T-helper 2 cell treated with Interferon-gamma antibody and Interleukin-4, amounts not matched to agents 5 μg/mL and 100 μg/mL, for 36 hours (primary cell): ENCODE measurements around the gene PTPA.

Experiments
- DNase-seq: peaks from one replicate; pipeline ENCODE4 v3.0.0; 2021; ENCODE audit warnings: low spot score
- H3K27ac Mint-ChIP-seq: one replicate; pipeline ENCODE4 v1.8.0; 2021; ENCODE audit warnings: mild to moderate bottlenecking, mixed read lengths
- H3K27me3 Mint-ChIP-seq: one replicate; pipeline ENCODE4 v1.8.0; 2021; ENCODE audit warnings: low read depth, mixed read lengths
- H3K36me3 Mint-ChIP-seq: one replicate; pipeline ENCODE4 v1.8.0; 2021; ENCODE audit warnings: low read depth, mixed read lengths
- H3K4me1 Mint-ChIP-seq: one replicate; pipeline ENCODE4 v1.8.0; 2021; ENCODE audit warnings: low read depth, mixed read lengths
- H3K4me3 Mint-ChIP-seq: one replicate; pipeline ENCODE4 v1.8.0; 2022; ENCODE audit warnings: mild to moderate bottlenecking, moderate library complexity, mixed read lengths
- H3K9me3 Mint-ChIP-seq: one replicate; pipeline ENCODE4 v1.8.0; 2021; ENCODE audit warnings: mixed read lengths

The PTPA gene

GRCh38 chr9:129110740-129111527 is at the start of gene PTPA, which contains the start of gene CRAT:
PTPA (plus strand) TSS chr9:129111415; CDS start chr9:129111601, 186 bp downstream.
CRAT (minus strand) TSS chr9:129110793; CDS start chr9:129110509, 284 bp downstream.
- Mint-ChIP-seq H3K4me1 (peaks cover 26% of the 10 kb centered on the region), H3K4me3 (peak within 1 kb of the TSS; percentile 97), H3K9me3 (no peaks in the 10 kb centered on the region), H3K27ac (peak within 1 kb of the TSS; percentile 94), H3K27me3 (no peaks in the 10 kb centered on the region), H3K36me3 (no peaks in the 10 kb centered on the region)
- peak; percentile 91 for DNase-seq

- H3K27me3 Mint-ChIP-seq = no peaks in the 10 kb centered on the region
- peaks cover 27% of the 10 kb centered on the region for H3K36me3 Mint-ChIP-seq
- no peak overlapping the region for H3K4me3 Mint-ChIP-seq
Observed at GRCh38 chr9:129063061-129063460, 48.2 kb upstream of the PTPA start.

GRCh38 chr9:129064499-129064908 is 46.7 kb upstream of the PTPA start:
- no peaks in the 10 kb centered on the region for H3K9me3 Mint-ChIP-seq
- no peak overlapping the region for H3K27ac Mint-ChIP-seq
- peaks cover 28% of the 10 kb centered on the region for H3K36me3 Mint-ChIP-seq
- H3K27me3 Mint-ChIP-seq = no peaks in the 10 kb centered on the region
- DNase-seq = no peak
- peaks cover 9% of the 10 kb centered on the region for H3K4me1 Mint-ChIP-seq
- no peak overlapping the region for H3K4me3 Mint-ChIP-seq

More at GRCh38 chr9:129063061-129063460, 48.2 kb upstream of the PTPA start:
- no peak for DNase-seq
- Mint-ChIP-seq H3K4me1 (no peaks in the 10 kb centered on the region), H3K9me3 (no peaks in the 10 kb centered on the region), H3K27ac (no peak overlapping the region)

- DNase-seq = no peak
- Mint-ChIP-seq H3K4me1 (peaks cover 14% of the 10 kb centered on the region), H3K9me3 (no peaks in the 10 kb centered on the region), H3K4me3 (no peak overlapping the region), H3K27me3 (no peaks in the 10 kb centered on the region), H3K27ac (peak overlapping the region; percentile 73), H3K36me3 (peaks cover 25% of the 10 kb centered on the region)
Observed at GRCh38 chr9:129068110-129068509, 43.1 kb upstream of the PTPA start.

- peaks cover 22% of the 10 kb centered on the region for H3K36me3 Mint-ChIP-seq
- peak; percentile 41 for DNase-seq
- no peaks in the 10 kb centered on the region for H3K9me3 Mint-ChIP-seq
- H3K27ac Mint-ChIP-seq = peak overlapping the region; percentile 86
- H3K27me3 Mint-ChIP-seq = no peaks in the 10 kb centered on the region
- H3K4me1 Mint-ChIP-seq = peaks cover 18% of the 10 kb centered on the region
- H3K4me3 Mint-ChIP-seq = peak overlapping the region; percentile 52
Observed at GRCh38 chr9:129068990-129069861, 42.0 kb upstream of the PTPA start.

- Mint-ChIP-seq H3K9me3 (no peaks in the 10 kb centered on the region), H3K27ac (peak overlapping the region; percentile 31), H3K36me3 (peaks cover 18% of the 10 kb centered on the region), H3K4me3 (no peak overlapping the region), H3K27me3 (no peaks in the 10 kb centered on the region), H3K4me1 (peaks cover 18% of the 10 kb centered on the region)
- no peak for DNase-seq
Observed at GRCh38 chr9:129069862-129070641, 41.2 kb upstream of the PTPA start.

- Mint-ChIP-seq H3K4me1 (peaks cover 18% of the 10 kb centered on the region), H3K36me3 (peaks cover 12% of the 10 kb centered on the region), H3K9me3 (no peaks in the 10 kb centered on the region), H3K4me3 (no peak overlapping the region), H3K27ac (peak overlapping the region; percentile 31), H3K27me3 (no peaks in the 10 kb centered on the region)
- no peak for DNase-seq
Observed at GRCh38 chr9:129070696-129071525, 40.3 kb upstream of the PTPA start.

GRCh38 chr9:129071526-129072126 is 39.6 kb upstream of the PTPA start:
- Mint-ChIP-seq H3K4me3 (no peak overlapping the region), H3K27ac (no peak overlapping the region), H3K4me1 (peaks cover 18% of the 10 kb centered on the region), H3K36me3 (peaks cover 11% of the 10 kb centered on the region), H3K27me3 (no peaks in the 10 kb centered on the region), H3K9me3 (no peaks in the 10 kb centered on the region)
- no peak for DNase-seq

- no peaks in the 10 kb centered on the region for H3K27me3 Mint-ChIP-seq
- no peak overlapping the region for H3K4me3 Mint-ChIP-seq
- H3K27ac Mint-ChIP-seq = no peak overlapping the region
- no peak for DNase-seq
- H3K4me1 Mint-ChIP-seq = peaks cover 18% of the 10 kb centered on the region
- no peaks in the 10 kb centered on the region for H3K9me3 Mint-ChIP-seq
- H3K36me3 Mint-ChIP-seq = peaks cover 11% of the 10 kb centered on the region
Observed at GRCh38 chr9:129072171-129072570, 39.0 kb upstream of the PTPA start.

- Mint-ChIP-seq H3K4me3 (no peak overlapping the region), H3K27ac (no peak overlapping the region), H3K36me3 (peaks cover 8% of the 10 kb centered on the region), H3K9me3 (no peaks in the 10 kb centered on the region), H3K27me3 (no peaks in the 10 kb centered on the region), H3K4me1 (peaks cover 17% of the 10 kb centered on the region)
- DNase-seq = no peak
Observed at GRCh38 chr9:129073404-129073803, 37.8 kb upstream of the PTPA start.

- DNase-seq = no peak
- H3K27ac Mint-ChIP-seq = no peak overlapping the region
- peaks cover 3% of the 10 kb centered on the region for H3K36me3 Mint-ChIP-seq
- no peaks in the 10 kb centered on the region for H3K27me3 Mint-ChIP-seq
- H3K4me3 Mint-ChIP-seq = no peak overlapping the region
- H3K4me1 Mint-ChIP-seq = peaks cover 11% of the 10 kb centered on the region
- H3K9me3 Mint-ChIP-seq = no peaks in the 10 kb centered on the region
Observed at GRCh38 chr9:129074106-129074505, 37.1 kb upstream of the PTPA start.

- no peak for DNase-seq
- peaks cover 10% of the 10 kb centered on the region for H3K4me1 Mint-ChIP-seq
- H3K27ac Mint-ChIP-seq = no peak overlapping the region
- H3K27me3 Mint-ChIP-seq = no peaks in the 10 kb centered on the region
- H3K9me3 Mint-ChIP-seq = no peaks in the 10 kb centered on the region
- no peak overlapping the region for H3K4me3 Mint-ChIP-seq
- H3K36me3 Mint-ChIP-seq = peaks cover 3% of the 10 kb centered on the region
Observed at GRCh38 chr9:129075996-129076639, 35.1 kb upstream of the PTPA start.
